GM18526 (cell line): ENCODE data around the gene DBF4B.
A peak's percentile ranks its signal among the peaks of the same experiment; 100 is the strongest.

ENCODE experiments used
- POLR2A ChIP-seq: IDR thresholded peaks from 3 replicates; pipeline ENCODE4 v1.6.1; 2011; ENCODE audit not compliant: insufficient read length; ENCODE audit errors: extremely low read depth

DBF4B gene

DNA sequence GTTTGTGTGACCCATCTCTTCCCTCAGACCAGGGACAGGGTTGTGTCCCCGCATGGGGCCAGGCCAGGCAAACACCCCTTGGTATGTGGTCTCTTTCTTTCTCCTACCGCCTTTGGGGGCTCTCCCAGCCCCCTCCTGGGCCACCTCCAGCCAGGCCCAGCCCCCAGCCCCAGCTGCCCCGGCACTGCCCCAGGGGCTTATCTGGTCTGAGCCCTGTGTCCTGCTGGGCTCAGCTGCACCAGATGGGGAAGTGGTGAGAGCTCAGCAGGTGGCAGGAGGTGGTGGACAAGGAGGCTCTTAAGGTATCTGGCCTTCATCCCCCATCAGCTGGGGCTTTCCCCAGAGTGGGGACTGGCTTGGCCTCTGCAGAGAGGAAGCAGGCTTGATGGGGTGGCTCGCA is 59.0 kb downstream of the DBF4B start:
- TF ChIP-seq POLR2A, result no peak

DNA sequence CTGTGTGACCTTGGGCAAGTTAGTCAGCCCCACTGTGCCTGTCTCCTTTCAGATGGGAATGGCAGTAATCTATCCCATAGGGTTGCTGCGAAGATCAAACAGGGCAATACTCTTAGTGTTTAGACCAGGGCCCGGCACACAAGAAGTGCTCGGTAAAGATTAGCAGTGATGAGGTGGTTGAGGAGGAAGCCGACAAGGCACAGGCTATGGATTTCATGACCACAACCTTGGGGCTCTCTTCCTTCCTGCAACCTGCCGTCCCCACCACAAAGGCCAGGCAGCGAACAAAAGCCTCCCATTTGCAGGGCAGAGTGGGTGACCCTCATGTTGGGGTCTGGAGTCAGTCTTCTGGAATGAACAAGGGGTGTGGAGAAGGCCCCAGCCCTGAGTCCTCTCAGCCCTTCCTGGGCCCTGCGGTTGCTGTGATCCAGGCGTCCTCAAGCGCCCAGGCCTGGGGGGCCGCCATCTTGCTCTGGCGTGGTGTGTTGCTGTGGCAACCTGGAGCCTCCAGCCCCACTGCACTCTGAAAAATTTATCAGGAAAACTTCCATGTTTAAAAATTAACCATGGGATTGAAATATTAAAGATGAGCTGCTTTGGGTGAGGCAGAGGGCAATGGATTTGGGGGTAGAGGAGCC is 60.2 kb downstream of the DBF4B start:
- TF ChIP-seq POLR2A, result no peak

DNA sequence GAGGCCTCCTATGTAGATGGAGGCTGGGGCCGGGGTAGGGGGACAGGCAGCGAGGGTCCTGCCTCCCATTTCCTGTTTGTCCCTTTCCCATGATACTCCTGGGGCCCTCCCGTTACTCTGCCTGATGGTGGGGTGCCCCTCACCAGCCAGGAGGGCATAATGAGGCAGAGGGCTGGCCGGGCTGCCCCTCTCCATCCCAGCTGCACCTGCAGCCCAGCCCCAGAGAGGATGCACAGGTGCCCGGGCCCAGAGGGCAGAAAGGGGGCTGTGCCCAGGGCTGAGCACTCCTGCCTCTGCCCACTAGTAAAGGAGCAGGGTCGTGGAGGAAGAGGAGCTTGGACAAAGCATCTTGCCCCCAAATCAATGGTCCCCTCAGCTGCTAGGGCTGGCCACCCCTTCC is 60.8 kb downstream of the DBF4B start:
- TF ChIP-seq POLR2A, result no peak

DNA sequence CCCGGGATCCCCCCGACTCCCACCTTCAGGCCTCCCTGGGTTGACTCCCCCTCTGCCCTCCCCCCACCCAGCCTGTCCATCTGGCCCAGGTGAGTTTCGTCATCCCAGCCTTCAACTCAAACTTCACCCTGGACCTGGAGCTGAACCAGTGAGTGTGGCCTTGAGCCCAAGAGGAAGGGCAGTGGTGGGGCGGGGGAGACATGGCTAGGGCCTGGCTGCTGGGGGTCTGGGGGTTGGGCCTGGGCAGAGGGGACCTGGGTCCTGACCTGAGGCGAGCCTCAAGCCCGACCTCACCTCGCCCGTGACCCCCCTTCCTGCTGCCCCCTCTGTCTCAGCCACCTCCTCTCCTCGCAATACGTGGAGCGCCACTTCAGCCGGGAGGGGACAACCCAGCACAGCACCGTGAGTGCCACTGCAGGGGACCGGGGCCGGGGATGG is 61.2 kb downstream of the DBF4B start:
- no peak for TF ChIP-seq POLR2A

DNA sequence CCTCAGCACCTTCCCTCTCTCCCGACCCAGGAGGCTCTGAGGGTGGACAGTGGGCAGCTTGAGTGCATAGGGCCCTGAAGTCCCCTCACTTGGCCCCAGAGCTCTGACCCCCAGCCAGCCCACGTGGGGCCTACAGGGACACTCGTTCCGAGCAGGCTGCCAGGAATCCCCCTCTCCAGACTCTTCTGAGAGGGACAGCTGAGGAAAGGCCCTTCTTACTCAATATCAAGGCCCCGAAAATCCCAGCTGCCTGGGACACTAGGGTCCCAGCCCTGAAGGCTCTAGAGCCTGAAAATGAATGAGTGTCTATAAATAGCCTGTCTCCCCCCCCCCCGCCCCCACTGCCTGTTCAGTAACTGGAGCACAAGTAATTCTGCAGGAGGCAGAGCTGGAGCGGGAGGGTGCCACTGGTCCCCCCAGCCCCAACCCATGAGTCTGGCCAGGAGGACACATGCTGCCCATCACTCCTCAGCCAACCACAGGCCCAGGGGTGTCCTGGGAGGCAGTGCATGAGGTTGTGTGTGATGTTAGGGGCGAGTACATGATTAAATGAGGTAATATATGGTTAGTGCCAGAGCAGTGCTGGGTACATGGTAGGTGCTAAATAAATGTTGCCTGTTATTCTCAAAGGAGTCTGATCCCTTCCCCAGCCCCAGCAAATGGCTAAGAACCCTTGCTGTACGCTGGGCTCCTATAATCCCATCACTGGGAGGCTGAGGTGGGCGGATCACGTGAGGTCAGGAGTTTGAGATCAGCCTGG is 61.9 kb downstream of the DBF4B start:
- no peak for TF ChIP-seq POLR2A

DNA sequence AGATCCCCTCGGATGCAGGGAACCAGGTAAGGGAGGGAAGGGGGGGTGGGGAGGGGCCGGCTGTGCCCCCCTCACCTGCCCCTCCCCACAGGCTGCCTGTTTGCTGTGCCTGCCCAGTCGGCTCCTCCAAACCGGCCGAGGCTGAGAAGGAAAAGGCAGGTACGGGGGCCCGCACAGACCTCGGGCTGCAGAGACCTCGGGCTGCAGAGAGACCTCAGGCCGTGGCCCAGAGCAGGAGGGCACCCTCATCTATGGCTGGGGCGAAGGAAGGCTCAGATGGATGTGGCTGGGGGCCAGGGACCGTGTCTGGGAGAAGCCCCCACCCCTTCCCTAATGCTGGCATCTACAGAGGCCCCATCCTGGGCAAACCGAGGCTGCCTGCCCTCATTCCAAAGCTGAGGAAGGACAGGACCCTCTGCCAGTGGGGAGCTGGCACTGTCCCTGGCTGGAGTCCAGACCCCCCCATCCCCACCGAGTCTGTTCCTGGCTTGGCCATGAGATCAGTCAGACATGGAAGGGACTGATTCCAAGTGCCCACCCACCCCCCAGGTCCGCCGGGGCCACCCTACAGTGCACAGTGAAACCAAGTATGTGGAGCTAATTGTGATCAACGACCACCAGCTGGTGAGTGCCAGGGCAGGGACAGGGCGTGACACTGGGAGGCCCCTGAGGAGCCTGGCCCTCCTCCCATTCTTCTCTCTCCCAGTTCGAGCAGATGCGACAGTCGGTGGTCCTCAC is 64.0 kb downstream of the DBF4B start:
- no peak for TF ChIP-seq POLR2A

DNA sequence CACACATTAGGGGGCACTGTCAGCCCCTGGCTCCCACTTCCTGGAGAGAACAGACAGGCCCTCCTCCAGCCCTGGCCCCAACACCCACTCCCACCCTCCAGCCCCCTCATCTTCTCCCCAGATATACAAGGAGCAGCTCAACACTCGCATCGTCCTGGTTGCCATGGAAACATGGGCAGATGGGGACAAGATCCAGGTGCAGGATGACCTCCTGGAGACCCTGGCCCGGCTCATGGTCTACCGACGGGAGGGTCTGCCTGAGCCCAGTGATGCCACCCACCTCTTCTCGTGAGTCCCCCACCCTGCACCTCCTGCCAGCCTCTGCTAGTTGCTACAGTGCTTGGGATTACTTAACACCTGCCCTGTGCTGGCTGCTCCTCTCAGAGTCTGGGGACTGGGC is 64.7 kb downstream of the DBF4B start:
- no peak for TF ChIP-seq POLR2A

DNA sequence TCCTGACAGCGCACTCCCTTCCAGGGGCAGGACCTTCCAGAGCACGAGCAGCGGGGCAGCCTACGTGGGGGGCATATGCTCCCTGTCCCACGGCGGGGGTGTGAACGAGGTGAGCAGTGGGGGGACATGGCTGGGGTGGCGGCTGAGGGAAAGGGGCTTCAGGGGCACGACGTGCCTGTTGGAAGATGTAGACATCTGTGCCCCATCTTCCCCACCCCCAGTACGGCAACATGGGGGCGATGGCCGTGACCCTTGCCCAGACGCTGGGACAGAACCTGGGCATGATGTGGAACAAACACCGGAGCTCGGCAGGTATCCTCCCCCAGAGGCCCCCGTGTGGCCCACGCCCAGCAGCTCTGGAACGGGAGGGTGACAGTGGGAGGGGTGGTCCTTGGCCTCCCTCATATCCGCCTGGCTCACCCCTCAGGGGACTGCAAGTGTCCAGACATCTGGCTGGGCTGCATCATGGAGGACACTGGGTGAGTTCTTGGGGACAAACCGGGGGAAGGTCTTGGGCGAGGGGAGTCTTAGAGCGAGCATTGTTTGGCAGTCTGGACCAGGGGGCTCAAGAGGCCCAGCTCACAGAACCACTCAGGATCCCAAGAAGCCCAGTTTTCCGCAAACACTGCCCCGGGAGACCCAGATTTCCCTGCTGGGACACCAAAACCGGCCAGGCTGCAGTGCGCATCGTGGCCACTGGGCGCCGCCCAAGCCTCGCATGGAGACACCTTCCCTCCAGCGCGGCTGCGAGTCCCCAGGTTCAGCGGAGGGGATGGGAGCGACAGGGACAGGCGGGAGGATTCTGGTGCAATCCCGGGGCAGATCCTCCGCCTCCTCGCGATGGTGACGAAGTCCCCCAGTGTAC is 66.0 kb downstream of the DBF4B start:
- TF ChIP-seq POLR2A, result no peak

DNA sequence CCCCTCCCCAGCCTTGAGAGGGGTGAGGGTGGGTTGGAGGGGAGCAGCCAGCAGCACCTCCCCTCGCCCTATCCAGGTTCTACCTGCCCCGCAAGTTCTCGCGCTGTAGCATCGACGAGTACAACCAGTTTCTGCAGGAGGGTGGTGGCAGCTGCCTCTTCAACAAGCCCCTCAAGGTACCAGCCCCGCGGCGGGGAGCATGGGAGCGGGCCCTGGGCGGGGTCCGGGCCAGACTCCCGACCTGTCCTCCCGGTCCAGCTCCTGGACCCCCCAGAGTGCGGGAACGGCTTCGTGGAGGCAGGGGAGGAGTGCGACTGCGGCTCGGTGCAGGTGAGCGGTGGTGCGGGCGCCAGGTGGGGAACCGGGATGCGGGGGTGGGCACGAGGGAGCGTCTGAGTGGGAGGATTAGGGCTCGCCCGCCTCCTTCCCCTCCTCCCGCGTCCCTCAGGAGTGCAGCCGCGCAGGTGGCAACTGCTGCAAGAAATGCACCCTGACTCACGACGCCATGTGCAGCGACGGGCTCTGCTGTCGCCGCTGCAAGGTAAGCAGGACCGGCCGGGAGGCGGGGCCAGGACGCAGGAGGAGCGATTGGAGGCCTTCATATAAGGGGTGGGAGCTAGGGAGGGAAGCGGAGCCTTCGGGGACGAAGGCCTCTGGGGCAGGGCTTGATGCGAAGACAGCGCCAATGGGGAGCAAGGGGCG is 66.8 kb downstream of the DBF4B start:
- TF ChIP-seq POLR2A, result peak; percentile 22

DNA sequence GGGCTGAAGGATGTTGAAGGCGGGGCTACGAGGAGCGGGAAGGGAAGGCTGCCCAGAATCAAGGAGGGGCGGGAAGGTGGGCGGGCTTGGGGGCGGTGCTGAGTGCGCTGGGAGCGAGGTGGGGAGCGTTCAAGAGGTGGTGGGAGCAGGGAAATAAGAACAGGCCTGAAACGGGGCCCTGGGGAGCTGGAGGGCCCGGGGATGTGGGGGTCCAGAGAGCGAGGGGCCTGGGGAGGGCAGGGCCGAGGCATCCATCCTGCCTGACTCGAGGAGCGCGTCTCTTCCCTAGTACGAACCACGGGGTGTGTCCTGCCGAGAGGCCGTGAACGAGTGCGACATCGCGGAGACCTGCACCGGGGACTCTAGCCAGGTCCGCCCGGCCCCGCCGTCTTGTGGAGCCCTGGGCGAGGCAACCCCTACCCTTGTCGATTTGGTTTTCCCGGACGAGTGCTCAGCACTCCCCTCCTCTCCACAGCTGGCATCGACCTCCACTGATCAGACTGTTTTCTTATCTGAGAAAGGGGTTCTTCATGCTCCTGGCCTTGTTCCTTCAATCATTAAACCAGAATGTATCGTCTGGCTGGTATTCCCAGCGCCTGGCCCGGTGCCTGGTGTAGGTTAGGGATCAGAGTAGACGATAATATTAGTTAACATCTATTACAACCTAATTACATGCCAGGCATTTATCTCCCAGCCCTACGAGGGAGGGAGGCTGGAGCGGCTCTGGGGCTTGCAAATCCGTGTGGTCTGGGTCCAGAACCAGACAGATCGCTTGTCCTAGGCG is 67.6 kb downstream of the DBF4B start:
- no peak for TF ChIP-seq POLR2A

DNA sequence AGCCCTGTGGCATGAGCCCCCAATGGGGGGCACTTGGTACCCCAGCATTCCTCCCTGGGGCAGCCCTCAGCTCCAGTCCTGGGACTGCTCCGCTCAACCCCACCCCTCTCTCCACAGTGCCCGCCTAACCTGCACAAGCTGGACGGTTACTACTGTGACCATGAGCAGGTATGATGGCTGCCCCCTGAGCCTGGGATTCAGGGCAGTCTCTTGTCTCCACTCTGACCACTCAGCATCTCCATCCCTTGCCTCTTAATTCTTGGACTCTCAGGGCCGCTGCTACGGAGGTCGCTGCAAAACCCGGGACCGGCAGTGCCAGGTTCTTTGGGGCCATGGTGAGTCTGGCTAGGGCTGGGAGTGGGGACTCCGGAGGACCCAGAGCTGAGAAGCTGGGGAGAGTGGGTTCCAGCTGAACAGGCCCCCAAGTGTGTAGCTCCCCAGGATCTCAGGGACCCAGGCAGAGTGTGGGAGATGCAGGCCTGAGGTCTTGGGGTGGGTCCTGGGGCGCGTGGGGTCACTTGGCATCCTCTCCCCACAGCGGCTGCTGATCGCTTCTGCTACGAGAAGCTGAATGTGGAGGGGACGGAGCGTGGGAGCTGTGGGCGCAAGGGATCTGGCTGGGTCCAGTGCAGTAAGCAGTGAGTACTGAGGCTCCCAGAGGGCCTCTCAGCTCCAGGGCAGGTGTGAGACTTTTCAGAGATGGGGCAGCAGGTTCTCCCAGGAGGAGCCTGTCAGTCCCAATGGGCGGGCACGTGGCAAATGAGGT is 68.3 kb downstream of the DBF4B start:
- no peak for TF ChIP-seq POLR2A

DNA sequence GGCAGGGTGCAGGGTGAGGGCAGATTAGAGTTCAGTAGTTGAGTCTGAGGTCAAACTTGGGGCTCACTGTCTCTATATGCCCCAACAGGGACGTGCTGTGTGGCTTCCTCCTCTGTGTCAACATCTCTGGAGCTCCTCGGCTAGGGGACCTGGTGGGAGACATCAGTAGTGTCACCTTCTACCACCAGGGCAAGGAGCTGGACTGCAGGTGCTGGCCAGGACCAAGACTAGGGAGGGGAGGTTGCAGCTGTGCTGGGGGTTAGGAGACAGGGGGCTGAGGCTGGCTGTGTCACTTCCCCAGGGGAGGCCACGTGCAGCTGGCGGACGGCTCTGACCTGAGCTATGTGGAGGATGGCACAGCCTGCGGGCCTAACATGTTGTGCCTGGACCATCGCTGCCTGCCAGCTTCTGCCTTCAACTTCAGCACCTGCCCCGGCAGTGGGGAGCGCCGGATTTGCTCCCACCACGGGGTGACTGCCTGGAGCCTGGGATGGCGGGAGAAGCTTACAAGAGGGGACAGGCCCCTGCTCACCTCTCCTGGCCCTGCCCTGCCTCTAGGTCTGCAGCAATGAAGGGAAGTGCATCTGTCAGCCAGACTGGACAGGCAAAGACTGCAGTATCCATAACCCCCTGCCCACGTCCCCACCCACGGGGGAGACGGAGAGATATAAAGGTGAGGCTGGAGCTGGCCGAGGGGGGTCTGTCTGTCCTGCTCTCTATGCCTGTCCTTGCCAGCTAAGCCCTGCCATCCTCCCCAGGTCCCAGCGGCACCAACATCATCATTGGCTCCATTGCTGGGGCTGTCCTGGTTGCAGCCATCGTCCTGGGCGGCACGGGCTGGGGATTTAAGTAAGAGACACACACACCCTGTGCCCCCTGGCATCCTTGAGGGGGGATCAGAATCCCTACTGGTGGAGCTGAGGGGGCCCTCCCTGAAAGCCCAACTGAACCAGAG is 69.2 kb downstream of the DBF4B start:
- no peak for TF ChIP-seq POLR2A
